ENCODE measurements around the gene PKNOX2.

- TF ChIP-seq RBBP5 (conservative IDR thresholded peaks at IDR 0.05) (no peak), CTCF (IDR thresholded peaks at IDR 0.05 in 2 of 3, conservative IDR thresholded peaks at IDR 0.05 in 1 of 3; ENCODE audit: control insufficient read depth in 2 of 3, extremely low read depth in 1 of 3, insufficient read depth in 1 of 3, low read depth in 3 of 3, low read length in 3 of 3) (no peak), ZNF274 (IDR thresholded peaks at IDR 0.05; ENCODE audit: insufficient read depth, insufficient read length) (no peak), E2F4 (IDR thresholded peaks at IDR 0.05; ENCODE audit: low read depth, low read length) (no peak)
Observed at GRCh38 chr11:125319649-125320048, 155.1 kb downstream of the PKNOX2 start.

Measured in GM12878 (cell line).